ENCODE results near the gene FOXO3. TPM values are rescaled to one million over a fixed set of nuclear protein-coding genes. Genes with fewer than 3 reads are reported as not detected.
"Not testable (repeated sequence)": the region's sequence is repeated elsewhere in the genome, so short reads cannot be mapped to it uniquely, and the experiment has no call there.

FOXO3 gene
- total and polyA plus RNA-seq, 4 donors: 11.0 to 89.6 (median 44.1) TPM

DNA sequence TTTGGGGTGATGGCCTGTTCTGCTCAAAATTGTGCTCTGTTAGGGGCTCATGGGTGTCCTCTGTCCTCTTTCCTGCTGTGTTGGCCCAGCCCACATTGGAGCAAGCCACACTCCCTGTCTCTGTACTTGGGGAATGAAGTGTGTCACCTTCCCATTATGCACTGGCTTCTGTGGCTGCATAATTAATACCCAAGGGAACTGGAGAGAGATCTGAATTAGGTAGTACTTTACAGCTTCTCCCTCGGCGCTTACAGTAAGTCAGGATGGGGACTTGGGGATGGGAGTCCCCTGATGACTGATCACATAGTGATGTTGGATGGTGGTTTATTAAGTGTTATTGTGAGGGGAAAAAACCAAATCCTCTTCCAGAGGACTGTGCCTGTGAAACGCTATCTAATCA is 116.6 kb downstream of the FOXO3 start:
- Histone ChIP-seq H3K9me3 (ENCODE audit: control insufficient read depth, low read length) (no peaks in the 10 kb centered on the region), H3K4me1 (ENCODE audit: control insufficient read depth in 1 of 2, insufficient read depth in 2 of 2, low read length in 2 of 2) (peaks cover 0 to 12% of the 10 kb centered on the region in 2 donors), H3K4me3 (ENCODE audit: low read length in 2 of 2) (no peak overlapping the region), H3K27ac (ENCODE audit: low read depth in 1 of 2, low read length in 2 of 2) (no peak overlapping the region), H3K27me3 (ENCODE audit: control insufficient read depth in 1 of 2, insufficient read depth in 2 of 2, low read length in 1 of 2) (no peaks in the 10 kb centered on the region), H3K36me3 (ENCODE audit: control insufficient read depth in 1 of 2, insufficient read depth in 2 of 2, low read length in 1 of 2) (no peaks in the 10 kb centered on the region)
- intact Hi-C loops (cut with DNase I): no loop called here
- 95 to 99% methylated on average over 3 of the region's 3 CpGs for WGBS, 2 donors
- ATAC-seq (ENCODE audit: low FRiP score) (peak; percentile 19), DNase-seq (no peak)

DNA sequence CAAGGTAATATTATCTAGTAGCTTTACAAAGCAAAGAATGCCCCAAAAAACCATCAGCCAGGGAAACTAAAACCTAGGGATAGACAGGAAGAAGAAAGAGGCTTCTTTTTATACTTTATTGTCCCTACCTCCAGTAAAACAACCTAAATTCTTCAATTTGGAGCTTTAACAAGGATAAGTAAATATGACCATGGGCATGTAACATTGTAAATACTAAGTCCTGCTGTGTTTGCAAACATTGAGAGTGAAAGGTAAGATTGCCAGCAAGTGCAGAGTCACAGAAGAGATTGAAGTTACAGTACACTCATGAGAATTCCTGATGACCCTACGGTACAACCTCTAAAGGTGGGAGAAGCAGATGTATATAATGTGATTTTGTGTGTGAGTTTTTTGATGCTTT is 117.2 kb downstream of the FOXO3 start:
- no peaks in the 10 kb centered on the region for H3K9me3 ChIP-seq (ENCODE audit: control insufficient read depth, low read length)
- H3K4me1 ChIP-seq (ENCODE audit: control insufficient read depth in 1 of 2, insufficient read depth in 2 of 2, low read length in 2 of 2): peaks cover 0 to 12% of the 10 kb centered on the region in 2 donors
- H3K27ac ChIP-seq (ENCODE audit: low read depth in 1 of 2, low read length in 2 of 2): no peak overlapping the region
- no peak overlapping the region for H3K4me3 ChIP-seq (ENCODE audit: low read length in 2 of 2)
- no peak for DNase-seq
- no peaks in the 10 kb centered on the region for H3K27me3 ChIP-seq (ENCODE audit: control insufficient read depth in 1 of 2, insufficient read depth in 2 of 2, low read length in 1 of 2)
- H3K36me3 ChIP-seq (ENCODE audit: control insufficient read depth in 1 of 2, insufficient read depth in 2 of 2, low read length in 1 of 2): no peaks in the 10 kb centered on the region
- ATAC-seq (ENCODE audit: low FRiP score): no peak
- 96 to 100% methylated on average over 1 of the region's 1 CpG for WGBS, 2 donors
- intact Hi-C loops (cut with DNase I): no loop called here

DNA sequence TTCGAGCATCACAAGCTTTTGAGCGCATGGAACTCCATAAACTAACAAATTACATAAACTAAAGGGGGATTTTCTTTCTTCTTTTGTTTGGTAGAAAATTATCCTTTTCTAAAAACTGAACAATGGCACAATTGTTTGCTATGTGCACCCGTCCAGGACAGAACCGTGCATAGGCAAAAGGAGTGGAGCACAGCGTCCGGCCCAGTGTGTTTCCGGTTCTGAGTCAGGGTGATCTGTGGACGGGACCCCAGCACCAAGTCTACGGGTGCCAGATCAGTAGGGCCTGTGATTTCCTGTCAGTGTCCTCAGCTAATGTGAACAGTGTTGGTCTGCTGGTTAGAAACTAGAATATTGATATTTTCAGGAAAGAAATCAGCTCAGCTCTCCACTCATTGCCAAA is 119.6 kb downstream of the FOXO3 start:
- H3K4me3 ChIP-seq (ENCODE audit: low read length in 2 of 2); H3K36me3 ChIP-seq (ENCODE audit: control insufficient read depth in 1 of 2, insufficient read depth in 2 of 2, low read length in 1 of 2); H3K27ac ChIP-seq (ENCODE audit: low read depth in 1 of 2, low read length in 2 of 2); intact Hi-C loops (cut with DNase I); ATAC-seq (ENCODE audit: low FRiP score); H3K27me3 ChIP-seq (ENCODE audit: control insufficient read depth in 1 of 2, insufficient read depth in 2 of 2, low read length in 1 of 2); DNase-seq; H3K4me1 ChIP-seq (ENCODE audit: control insufficient read depth in 1 of 2, insufficient read depth in 2 of 2, low read length in 2 of 2); H3K9me3 ChIP-seq (ENCODE audit: control insufficient read depth, low read length): not testable (repeated sequence)
- 91 to 92% methylated on average over 9 of the region's 9 CpGs for WGBS, 2 donors

DNA sequence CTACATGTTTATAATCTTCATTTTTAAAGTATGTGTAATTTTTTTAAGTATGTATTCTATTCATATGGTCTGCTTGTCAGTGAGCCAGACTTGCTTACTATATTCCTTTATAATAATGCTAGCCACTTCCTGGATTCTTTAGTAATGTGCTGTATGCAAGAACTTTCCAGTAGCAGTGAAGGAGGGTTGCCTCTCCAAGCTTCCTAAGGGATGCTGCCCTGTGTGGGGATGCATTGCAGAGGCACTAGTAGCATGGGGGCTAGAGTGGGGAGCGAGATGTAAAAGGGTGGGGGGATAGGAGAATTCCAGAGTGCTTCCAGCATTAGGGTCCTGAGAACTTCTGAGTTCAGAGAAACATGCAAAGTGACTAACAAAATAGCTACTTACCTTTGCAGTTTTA is 121.0 kb downstream of the FOXO3 start:
- H3K27ac ChIP-seq (ENCODE audit: low read depth in 1 of 2, low read length in 2 of 2); DNase-seq; H3K27me3 ChIP-seq (ENCODE audit: control insufficient read depth in 1 of 2, insufficient read depth in 2 of 2, low read length in 1 of 2); ATAC-seq (ENCODE audit: low FRiP score); H3K4me3 ChIP-seq (ENCODE audit: low read length in 2 of 2); H3K9me3 ChIP-seq (ENCODE audit: control insufficient read depth, low read length); intact Hi-C loops (cut with DNase I); H3K4me1 ChIP-seq (ENCODE audit: control insufficient read depth in 1 of 2, insufficient read depth in 2 of 2, low read length in 2 of 2); H3K36me3 ChIP-seq (ENCODE audit: control insufficient read depth in 1 of 2, insufficient read depth in 2 of 2, low read length in 1 of 2): not testable (repeated sequence)
- 93 to 98% methylated on average over 1 of the region's 1 CpG for WGBS, 2 donors

DNA sequence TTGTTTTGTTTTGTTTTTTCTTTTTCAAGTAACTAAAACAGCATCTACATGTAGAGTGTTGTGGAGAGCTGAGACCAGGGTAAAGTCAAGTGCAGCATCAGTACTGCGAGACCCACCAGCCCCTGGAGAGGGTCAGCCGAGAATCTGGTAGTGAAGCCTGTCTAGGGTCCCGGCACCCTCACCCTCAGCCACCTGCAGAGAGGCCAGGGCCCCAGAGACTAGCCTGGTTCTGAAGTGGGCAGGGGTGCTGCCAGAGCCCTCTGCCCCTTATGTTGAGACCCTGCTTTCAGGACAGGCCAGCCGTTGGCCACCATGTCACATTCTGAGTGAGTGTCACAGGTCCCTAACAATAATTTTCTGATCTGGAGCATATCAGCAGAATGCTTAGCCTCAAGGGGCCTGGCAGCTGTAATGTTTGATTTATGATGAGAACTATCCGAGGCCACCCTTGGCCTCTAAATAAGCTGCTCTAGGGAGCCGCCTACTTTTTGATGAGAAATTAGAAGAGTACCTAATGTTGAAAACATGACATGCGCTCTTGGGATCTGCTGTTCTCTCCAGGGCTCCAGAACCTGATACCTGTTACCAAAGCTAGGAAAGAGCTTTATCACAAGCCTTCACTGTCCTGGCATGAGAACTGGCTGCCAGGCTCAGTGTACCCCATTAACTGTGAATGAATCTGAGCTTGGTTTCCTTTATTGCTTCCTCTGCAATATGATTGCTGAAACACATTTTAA is 121.8 kb downstream of the FOXO3 start:
- H3K9me3 ChIP-seq (ENCODE audit: control insufficient read depth, low read length): not testable (repeated sequence)

DNA sequence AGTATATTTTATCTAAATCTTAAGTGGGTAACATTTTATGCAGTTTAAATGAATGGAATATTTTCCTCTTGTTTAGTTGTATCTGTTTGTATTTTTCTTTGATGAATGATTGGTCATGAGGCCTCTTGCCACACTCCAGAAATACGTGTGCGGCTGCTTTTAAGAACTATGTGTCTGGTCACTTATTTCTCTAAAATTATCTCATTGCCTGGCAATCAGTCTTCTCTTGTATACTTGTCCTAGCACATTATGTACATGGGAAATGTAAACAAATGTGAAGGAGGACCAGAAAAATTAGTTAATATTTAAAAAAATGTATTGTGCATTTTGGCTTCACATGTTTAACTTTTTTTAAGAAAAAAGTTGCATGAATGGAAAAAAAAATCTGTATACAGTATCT is 123.3 kb downstream of the FOXO3 start:
- H3K4me3 ChIP-seq (ENCODE audit: low read length in 2 of 2); H3K27ac ChIP-seq (ENCODE audit: low read depth in 1 of 2, low read length in 2 of 2); H3K27me3 ChIP-seq (ENCODE audit: control insufficient read depth in 1 of 2, insufficient read depth in 2 of 2, low read length in 1 of 2); ATAC-seq (ENCODE audit: low FRiP score); DNase-seq; intact Hi-C loops (cut with DNase I); H3K9me3 ChIP-seq (ENCODE audit: control insufficient read depth, low read length); H3K36me3 ChIP-seq (ENCODE audit: control insufficient read depth in 1 of 2, insufficient read depth in 2 of 2, low read length in 1 of 2): not testable (repeated sequence)
- peaks cover 7 to 10% of the 10 kb centered on the region in 2 donors for H3K4me1 ChIP-seq (ENCODE audit: control insufficient read depth in 1 of 2, insufficient read depth in 2 of 2, low read length in 2 of 2)
- WGBS, 2 donors: 74 to 89% methylated on average over 2 of the region's 2 CpGs

More for the DNA sequence above, 121.8 kb downstream of the FOXO3 start:
- H3K27me3 ChIP-seq (ENCODE audit: control insufficient read depth in 1 of 2, insufficient read depth in 2 of 2, low read length in 1 of 2); ATAC-seq (ENCODE audit: low FRiP score); H3K27ac ChIP-seq (ENCODE audit: low read depth in 1 of 2, low read length in 2 of 2); H3K4me3 ChIP-seq (ENCODE audit: low read length in 2 of 2); intact Hi-C loops (cut with DNase I); DNase-seq; H3K36me3 ChIP-seq (ENCODE audit: control insufficient read depth in 1 of 2, insufficient read depth in 2 of 2, low read length in 1 of 2): not testable (repeated sequence)
- H3K4me1 ChIP-seq (ENCODE audit: control insufficient read depth in 1 of 2, insufficient read depth in 2 of 2, low read length in 2 of 2): peaks cover 7 to 10% of the 10 kb centered on the region in 2 donors
- WGBS, 2 donors: 83 to 86% methylated on average over 7 of the region's 7 CpGs

DNA sequence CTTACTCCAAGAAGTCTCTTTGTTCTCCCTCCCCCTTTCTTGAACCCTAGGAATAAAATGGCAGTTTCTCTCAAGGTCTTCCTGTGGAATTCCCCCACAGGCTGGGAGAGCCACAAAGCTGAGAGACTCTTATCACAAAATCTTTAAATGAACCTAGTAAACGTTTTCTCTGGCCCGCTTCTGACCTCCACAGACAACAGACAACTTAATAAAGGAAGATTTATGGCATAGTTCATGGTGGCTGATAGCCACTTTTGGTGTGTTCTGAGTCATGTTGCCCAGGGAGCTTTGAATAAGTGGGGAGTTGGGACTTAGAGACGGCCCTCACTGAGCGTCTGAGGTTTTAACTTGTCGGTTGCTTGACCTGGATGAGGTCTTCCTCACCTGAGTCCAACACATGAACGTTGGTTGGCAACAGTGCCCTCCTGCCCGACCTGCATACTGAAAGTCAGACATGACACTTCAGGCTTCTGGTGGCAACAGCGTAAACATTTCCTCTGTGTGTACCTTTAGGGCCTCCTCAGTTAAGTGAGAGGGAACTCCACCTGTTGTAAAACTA is 124.1 kb downstream of the FOXO3 start:
- intact Hi-C loops (cut with DNase I): no loop called here
- WGBS, 2 donors: 40 to 48% methylated on average over 8 of the region's 8 CpGs
- DNase-seq (no peak), ATAC-seq (ENCODE audit: low FRiP score) (no peak)
- no peaks in the 10 kb centered on the region for H3K9me3 ChIP-seq (ENCODE audit: control insufficient read depth, low read length)
- H3K27me3 ChIP-seq (ENCODE audit: control insufficient read depth in 1 of 2, insufficient read depth in 2 of 2, low read length in 1 of 2): no peaks in the 10 kb centered on the region
- peaks cover 0 to 2% of the 10 kb centered on the region in 2 donors for H3K36me3 ChIP-seq (ENCODE audit: control insufficient read depth in 1 of 2, insufficient read depth in 2 of 2, low read length in 1 of 2)
- peaks cover 7 to 10% of the 10 kb centered on the region in 2 donors for H3K4me1 ChIP-seq (ENCODE audit: control insufficient read depth in 1 of 2, insufficient read depth in 2 of 2, low read length in 2 of 2)
- H3K4me3 ChIP-seq (ENCODE audit: low read length in 2 of 2): no peak overlapping the region
- no peak overlapping the region for H3K27ac ChIP-seq (ENCODE audit: low read depth in 1 of 2, low read length in 2 of 2)

DNA sequence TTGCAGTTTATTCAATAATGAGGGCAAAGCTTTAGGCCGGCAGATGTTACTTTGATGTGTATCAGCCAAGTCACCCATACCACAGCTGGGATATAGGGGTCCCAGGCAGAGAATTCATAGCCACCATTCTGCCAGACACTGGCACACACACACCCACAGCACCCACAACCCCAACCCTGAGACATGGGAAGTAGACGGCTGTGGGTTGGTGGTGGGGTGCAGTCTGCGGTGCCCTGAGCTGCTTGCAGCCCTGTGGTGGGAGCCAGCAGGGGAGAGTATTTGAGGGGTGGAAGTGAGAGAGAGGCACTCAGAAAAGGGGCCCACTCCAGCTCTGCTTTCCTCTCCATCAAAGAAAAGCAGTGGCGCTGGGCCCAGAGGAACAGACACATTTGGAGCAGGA is 125.3 kb downstream of the FOXO3 start:
- intact Hi-C loops (cut with DNase I): no loop called here
- peaks cover 10 to 18% of the 10 kb centered on the region in 2 donors for H3K4me1 ChIP-seq (ENCODE audit: control insufficient read depth in 1 of 2, insufficient read depth in 2 of 2, low read length in 2 of 2)
- no peaks in the 10 kb centered on the region for H3K9me3 ChIP-seq (ENCODE audit: control insufficient read depth, low read length)
- no peak overlapping the region for H3K4me3 ChIP-seq (ENCODE audit: low read length in 2 of 2)
- H3K36me3 ChIP-seq (ENCODE audit: control insufficient read depth in 1 of 2, insufficient read depth in 2 of 2, low read length in 1 of 2): peaks cover 0 to 2% of the 10 kb centered on the region in 2 donors
- no peaks in the 10 kb centered on the region for H3K27me3 ChIP-seq (ENCODE audit: control insufficient read depth in 1 of 2, insufficient read depth in 2 of 2, low read length in 1 of 2)
- ATAC-seq (ENCODE audit: low FRiP score) (no peak), DNase-seq (no peak)
- WGBS, 2 donors: 97 to 99% methylated on average over 4 of the region's 4 CpGs
- no peak overlapping the region for H3K27ac ChIP-seq (ENCODE audit: low read depth in 1 of 2, low read length in 2 of 2)

DNA sequence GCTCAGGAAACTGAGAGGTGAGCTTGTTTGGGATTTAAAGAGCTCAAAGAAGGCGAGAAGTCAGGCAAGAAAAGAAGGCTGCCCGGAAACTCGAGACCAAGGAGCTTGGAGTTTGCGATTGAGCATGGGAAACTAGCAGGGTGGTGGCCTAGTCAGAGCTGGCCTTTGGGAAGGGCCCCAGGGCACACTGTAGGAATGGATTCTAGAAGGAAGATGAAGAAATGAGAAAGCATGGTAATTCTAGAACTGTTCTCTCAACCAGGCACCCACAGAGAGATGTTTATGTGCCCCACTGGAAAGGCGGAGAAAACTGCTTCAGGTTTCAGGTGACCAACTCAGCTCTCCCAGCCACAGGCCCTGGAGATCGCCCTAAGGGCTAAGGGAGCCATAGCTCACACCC is 126.2 kb downstream of the FOXO3 start:
- DNase-seq (no peak), ATAC-seq (ENCODE audit: low FRiP score) (no peak)
- Histone ChIP-seq H3K36me3 (ENCODE audit: control insufficient read depth in 1 of 2, insufficient read depth in 2 of 2, low read length in 1 of 2) (peaks cover 0 to 2% of the 10 kb centered on the region in 2 donors), H3K4me3 (ENCODE audit: low read length in 2 of 2) (no peak overlapping the region), H3K4me1 (ENCODE audit: control insufficient read depth in 1 of 2, insufficient read depth in 2 of 2, low read length in 2 of 2) (peaks cover 10 to 18% of the 10 kb centered on the region in 2 donors), H3K27me3 (ENCODE audit: control insufficient read depth in 1 of 2, insufficient read depth in 2 of 2, low read length in 1 of 2) (no peaks in the 10 kb centered on the region), H3K9me3 (ENCODE audit: control insufficient read depth, low read length) (no peaks in the 10 kb centered on the region), H3K27ac (ENCODE audit: low read depth in 1 of 2, low read length in 2 of 2) (no peak overlapping the region)
- 78 to 89% methylated on average over 6 of the region's 6 CpGs for WGBS, 2 donors
- intact Hi-C loops (cut with DNase I): no loop called here
